Calu3 (cell line): Measurements from ENCODE around the gene FHIT. TPM values are rescaled to one million over a fixed set of nuclear protein-coding genes. Genes with fewer than 3 reads are reported as not detected.

Experiments
- BruUV-seq: library from RNA; stranded (reverse); fragments of 400-500 nt; replicated peaks from 2 replicates; lab custom pipeline; 2021; lab: Mats Ljungman, UMichigan
- CTCF ChIA-PET: fragments of 300-600 bp; sonication (Branson Sonifier 250); formaldehyde crosslinking; loops from one replicate; lab custom pipeline; 2022; ENCODE audit warnings: antibody characterized with exemption; lab: Charles Lee
- DNase-seq: peaks from one replicate; pipeline ENCODE4 v3.0.0; 2022
- H3K27ac Mint-ChIP-seq: one replicate; pipeline ENCODE4 v1.8.0; 2022; ENCODE audit warnings: mixed read lengths; ENCODE audit not compliant: unreplicated experiment
- H3K27me3 Mint-ChIP-seq: one replicate; pipeline ENCODE4 v1.8.0; 2022; ENCODE audit warnings: mixed read lengths; ENCODE audit not compliant: unreplicated experiment
- H3K36me3 Mint-ChIP-seq: one replicate; pipeline ENCODE4 v1.8.0; 2022; ENCODE audit warnings: mild to moderate bottlenecking, moderate library complexity, mixed read lengths; ENCODE audit not compliant: insufficient read depth, unreplicated experiment
- H3K4me1 Mint-ChIP-seq: one replicate; pipeline ENCODE4 v1.8.0; 2022; ENCODE audit warnings: mild to moderate bottlenecking, low read depth, mixed read lengths; ENCODE audit not compliant: unreplicated experiment
- H3K4me3 Mint-ChIP-seq: one replicate; pipeline ENCODE4 v1.8.0; 2022; ENCODE audit warnings: mild to moderate bottlenecking, low read depth, moderate library complexity, mixed read lengths; ENCODE audit not compliant: unreplicated experiment
- H3K9me3 Mint-ChIP-seq: one replicate; pipeline ENCODE4 v1.8.0; 2022; ENCODE audit warnings: low read depth, mixed read lengths; ENCODE audit not compliant: unreplicated experiment
- intact Hi-C: fragments of 100-400 bp; cut with micrococcal nuclease; formaldehyde crosslinking; loops from one replicate; pipeline ENCODE4 v1.10.0; 2022; ENCODE audit not compliant: unreplicated experiment
- total RNA-seq: library from RNA; stranded (reverse); gene quantifications from 2 replicates; pipeline ENCODE4 v1.2.3, GENCODE V29; 2022
- TF ChIP-seq, protein P1 (sequence below): fragments of 200-600 bp; IDR thresholded peaks from one replicate; pipeline ENCODE4 v1.8.0; 2022; ENCODE audit warnings: antibody characterized with exemption; ENCODE audit not compliant: unreplicated experiment

The FHIT gene
- total RNA-seq, 1 experiment from 2014 or later: 6.2 TPM

DNA sequence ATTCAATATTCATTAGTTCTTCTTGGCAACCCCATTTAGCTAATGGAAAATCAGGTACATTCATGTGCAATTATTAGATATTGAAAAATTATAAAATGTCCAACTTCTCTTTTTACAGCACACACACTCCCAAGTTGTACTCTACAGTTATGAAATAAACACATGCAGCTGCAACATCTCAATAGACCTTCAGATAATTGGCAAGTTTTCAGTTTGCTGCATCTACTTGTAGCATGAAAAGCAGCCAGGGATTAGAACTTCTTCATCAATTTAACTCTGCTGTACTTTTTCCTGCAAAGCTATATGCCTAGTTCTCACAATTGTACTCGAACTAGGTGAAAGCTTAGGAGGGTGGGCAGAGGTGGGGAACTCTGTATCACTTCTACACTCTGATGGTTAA, 46.6 kb upstream of the FHIT start:
- Mint-ChIP-seq H3K4me3 (no peak overlapping the region), H3K9me3 (no peaks in the 10 kb centered on the region), H3K36me3 (no peaks in the 10 kb centered on the region), H3K27me3 (no peaks in the 10 kb centered on the region), H3K27ac (no peak overlapping the region), H3K4me1 (no peaks in the 10 kb centered on the region)
- BruUV-seq: no TSS peak
- intact Hi-C loops: no loop called here
- CTCF ChIA-PET: interaction anchor here (0.6 kb wide), 1 partner anchor 938 kb away, joined by 4 read pairs; no protein-coding TSS in a partner anchor
- TF ChIP-seq, protein P1, sequence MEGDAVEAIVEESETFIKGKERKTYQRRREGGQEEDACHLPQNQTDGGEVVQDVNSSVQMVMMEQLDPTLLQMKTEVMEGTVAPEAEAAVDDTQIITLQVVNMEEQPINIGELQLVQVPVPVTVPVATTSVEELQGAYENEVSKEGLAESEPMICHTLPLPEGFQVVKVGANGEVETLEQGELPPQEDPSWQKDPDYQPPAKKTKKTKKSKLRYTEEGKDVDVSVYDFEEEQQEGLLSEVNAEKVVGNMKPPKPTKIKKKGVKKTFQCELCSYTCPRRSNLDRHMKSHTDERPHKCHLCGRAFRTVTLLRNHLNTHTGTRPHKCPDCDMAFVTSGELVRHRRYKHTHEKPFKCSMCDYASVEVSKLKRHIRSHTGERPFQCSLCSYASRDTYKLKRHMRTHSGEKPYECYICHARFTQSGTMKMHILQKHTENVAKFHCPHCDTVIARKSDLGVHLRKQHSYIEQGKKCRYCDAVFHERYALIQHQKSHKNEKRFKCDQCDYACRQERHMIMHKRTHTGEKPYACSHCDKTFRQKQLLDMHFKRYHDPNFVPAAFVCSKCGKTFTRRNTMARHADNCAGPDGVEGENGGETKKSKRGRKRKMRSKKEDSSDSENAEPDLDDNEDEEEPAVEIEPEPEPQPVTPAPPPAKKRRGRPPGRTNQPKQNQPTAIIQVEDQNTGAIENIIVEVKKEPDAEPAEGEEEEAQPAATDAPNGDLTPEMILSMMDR: no peak
- DNase-seq: no peak

GRCh38 chr3:61288446-61288845, 37.2 kb upstream of the FHIT start:
- intact Hi-C loops: no loop called here
- H3K9me3 Mint-ChIP-seq: peaks cover 6% of the 10 kb centered on the region
- TF ChIP-seq, protein P1: no peak
- CTCF ChIA-PET: no interaction called here
- no peaks in the 10 kb centered on the region for H3K4me1 Mint-ChIP-seq
- H3K27me3 Mint-ChIP-seq: no peaks in the 10 kb centered on the region
- no TSS peak for BruUV-seq
- H3K4me3 Mint-ChIP-seq: no peak overlapping the region
- H3K27ac Mint-ChIP-seq: no peak overlapping the region
- DNase-seq: no peak
- no peaks in the 10 kb centered on the region for H3K36me3 Mint-ChIP-seq

DNA sequence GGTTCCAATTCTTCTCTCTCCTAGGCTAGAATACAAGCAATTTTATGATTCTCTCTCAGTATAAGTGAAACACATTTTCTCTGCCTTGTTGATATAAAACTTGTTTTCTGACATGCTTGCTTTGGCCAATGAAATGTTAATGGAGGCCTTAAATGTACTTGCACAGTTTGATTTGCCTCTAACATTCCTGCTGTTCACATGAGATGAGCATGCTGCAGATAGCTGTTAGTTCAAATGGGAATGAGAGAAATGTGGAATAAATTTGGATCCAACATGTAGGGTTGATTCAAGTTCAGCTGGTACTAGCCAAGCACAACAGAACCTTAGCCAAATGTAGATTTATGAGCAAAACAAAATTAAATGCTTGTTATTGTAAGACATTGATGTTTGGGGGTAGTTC, 32.6 kb upstream of the FHIT start:
- Mint-ChIP-seq H3K27ac (no peak overlapping the region), H3K27me3 (no peaks in the 10 kb centered on the region), H3K36me3 (no peaks in the 10 kb centered on the region), H3K9me3 (peaks cover 2% of the 10 kb centered on the region), H3K4me3 (no peak overlapping the region), H3K4me1 (no peaks in the 10 kb centered on the region)
- intact Hi-C loops: no loop called here
- no TSS peak for BruUV-seq
- TF ChIP-seq, protein P1: no peak
- DNase-seq: no peak
- CTCF ChIA-PET: no interaction called here

DNA sequence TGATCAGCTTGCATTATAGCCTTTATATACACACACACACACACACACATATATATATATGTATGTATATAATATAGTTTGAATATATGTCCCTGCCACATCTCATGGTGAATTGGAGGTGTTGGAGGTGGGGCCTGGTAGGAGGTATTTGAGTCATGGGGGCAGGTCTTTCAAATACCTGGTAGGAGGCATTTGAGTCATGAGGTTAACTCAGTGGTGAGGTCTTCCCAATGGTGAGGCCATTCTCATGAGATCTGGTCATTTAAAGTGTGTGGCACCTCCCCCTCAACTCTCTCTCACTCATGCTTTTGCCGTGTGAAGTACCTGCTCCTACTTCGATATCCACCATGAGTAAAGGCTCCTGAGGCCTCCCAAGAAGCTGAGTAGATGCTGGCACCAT, 27.5 kb upstream of the FHIT start:
- CTCF ChIA-PET: no interaction called here
- intact Hi-C loops: no loop called here
- no peak for DNase-seq
- Mint-ChIP-seq H3K9me3 (peaks cover 7% of the 10 kb centered on the region), H3K27ac (no peak overlapping the region), H3K36me3 (no peaks in the 10 kb centered on the region), H3K4me3 (no peak overlapping the region), H3K27me3 (no peaks in the 10 kb centered on the region), H3K4me1 (no peaks in the 10 kb centered on the region)
- TF ChIP-seq, protein P1: no peak
- no TSS peak for BruUV-seq
